ENCODE results near the gene HIVEP1.

DNA sequence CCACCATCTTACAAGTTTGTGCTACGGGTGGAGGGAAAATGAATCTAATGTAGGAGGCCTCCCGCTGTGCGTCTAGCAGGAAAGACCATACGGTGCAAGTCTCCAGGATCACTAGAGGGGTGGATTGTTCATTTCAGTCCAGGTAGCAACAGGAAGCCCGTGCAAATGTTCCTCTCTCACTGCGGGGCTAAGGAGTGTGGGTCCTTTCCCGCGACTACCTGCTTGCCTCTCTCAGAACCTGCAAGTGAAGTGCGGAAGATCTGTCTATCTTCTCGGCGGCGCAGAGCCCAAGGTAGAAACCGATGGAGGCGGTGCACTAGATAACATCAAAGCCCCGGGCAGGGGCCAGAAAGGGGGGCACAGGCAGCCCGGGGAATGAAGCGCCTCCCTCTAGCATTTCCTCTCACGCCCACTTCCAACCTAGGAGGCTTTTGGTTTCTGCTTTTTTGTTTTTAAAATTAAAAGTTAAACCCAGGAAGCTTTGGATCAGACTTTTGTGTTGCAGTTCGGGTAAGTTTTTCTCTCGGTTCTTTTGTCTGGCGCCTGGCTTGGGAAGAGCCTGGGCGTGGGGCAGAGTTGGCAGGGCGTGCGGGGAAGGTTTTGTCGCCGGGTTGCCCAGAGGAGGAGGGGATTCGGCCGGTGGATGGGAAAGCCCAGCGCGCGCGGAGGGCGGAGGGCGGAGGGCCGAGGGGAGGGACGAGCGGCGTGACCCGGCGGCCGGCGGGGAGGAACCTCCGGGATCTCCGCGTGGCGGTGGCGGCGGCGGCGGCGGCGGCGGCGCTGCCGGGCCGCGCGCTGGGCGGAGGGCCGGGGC lies 3.5 kb upstream of the HIVEP1 start:
- TF ChIP-seq CTCF (IDR thresholded peaks at IDR 0.05) (no peak), POLR2A (IDR thresholded peaks at IDR 0.05) (no peak)
